ENCODE measurements around the gene FRMD5.

DNA sequence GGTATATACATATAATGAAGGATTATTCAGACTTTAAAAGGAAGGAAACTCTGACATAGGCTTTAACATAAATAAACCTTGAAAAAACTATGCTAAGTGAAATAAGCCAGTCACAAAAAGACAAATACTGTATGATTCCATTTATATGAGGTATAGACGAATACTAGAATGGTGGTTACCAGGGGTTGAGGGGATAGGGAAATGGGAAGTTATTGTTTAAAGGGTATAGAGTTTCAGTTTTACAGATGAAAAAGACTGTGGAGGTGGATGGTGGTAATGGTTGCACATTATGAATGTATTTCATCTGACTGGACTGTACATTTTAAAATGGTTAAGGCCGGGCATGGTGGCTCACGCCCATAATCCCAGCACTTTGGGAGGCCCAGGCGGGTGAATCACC is 41.7 kb downstream of the FRMD5 start:
- TF ChIP-seq CTCF (optimal IDR thresholded peaks at IDR 0.05 in 1 of 3, IDR thresholded peaks at IDR 0.05 in 1 of 3, conservative IDR thresholded peaks at IDR 0.05 in 1 of 3; ENCODE audit: extremely low read depth in 1 of 3, insufficient read depth in 2 of 3, low read length in 3 of 3) = no peak
- no peak for TF ChIP-seq EZH2 (IDR thresholded peaks at IDR 0.05; ENCODE audit: low read length)

All from keratinocyte (primary cell).